Measurements from ENCODE around the gene SPON1. TPM values are rescaled to one million over a fixed set of nuclear protein-coding genes. Genes with fewer than 3 reads are reported as not detected.

SPON1 gene
- total and polyA plus RNA-seq, 2 donors (not counting 1 experiment from before 2014, with no cell fraction given), result 0.30 TPM; not detected in 1

DNA sequence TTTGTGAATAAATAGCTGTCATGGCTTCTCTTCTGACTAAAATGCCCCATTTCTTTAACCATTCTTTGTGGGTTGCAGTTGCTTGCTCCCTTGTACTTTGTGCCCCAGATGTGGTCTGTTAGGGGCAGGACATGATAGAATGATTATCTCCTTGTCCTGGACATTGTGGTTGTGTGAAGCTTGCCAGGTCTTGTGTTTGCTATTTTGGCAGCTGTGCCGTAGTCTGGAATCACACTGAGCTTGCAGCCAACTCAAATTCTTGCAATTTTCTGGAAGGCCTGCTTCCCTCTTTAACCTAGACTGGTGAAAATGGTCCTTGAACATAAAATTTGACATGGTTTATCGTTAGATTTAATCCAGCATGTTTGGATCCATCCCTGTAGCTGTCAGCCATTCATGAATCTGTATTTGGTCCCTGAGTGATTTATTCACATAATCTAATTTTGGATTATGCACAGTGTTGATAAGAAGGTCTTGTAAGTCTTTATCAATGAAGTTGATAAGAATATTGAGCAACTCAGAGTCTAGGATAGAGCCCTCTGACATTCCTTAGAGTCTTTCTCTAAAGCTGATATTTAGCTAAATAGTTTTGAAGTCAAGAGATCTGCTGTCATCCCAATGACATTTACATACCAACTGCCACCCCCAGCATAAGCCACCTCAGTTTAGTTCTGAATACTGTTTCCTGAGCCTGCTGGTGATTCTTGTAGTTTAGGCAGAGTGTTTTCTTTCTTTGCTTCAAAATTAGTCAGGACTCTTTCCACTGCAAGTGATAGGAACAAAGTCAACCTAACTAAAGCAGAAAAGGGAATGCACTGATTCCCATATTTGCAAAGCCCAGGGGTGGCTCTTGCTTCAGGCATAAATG is 9.8 kb downstream of the SPON1 start:
- Histone ChIP-seq H3K4me2 (replicated peaks; ENCODE audit: low read depth, low read length, poor library complexity, severe bottlenecking) (no peak overlapping the region), H3K4me3 (ENCODE audit: control extremely low read depth in 1 of 5, extremely low read depth in 1 of 5, insufficient read depth in 1 of 5, low read depth in 2 of 5, low read length in 4 of 5) (no peak overlapping the region), H2AFZ (ENCODE audit: insufficient read depth, low read depth, low read length, poor library complexity, severe bottlenecking) (no peak overlapping the region), H3K9me3 (ENCODE audit: control extremely low read depth in 1 of 3, control insufficient read depth in 2 of 3, insufficient read depth in 1 of 3, low read length in 2 of 3) (no peaks in the 10 kb centered on the region), H3K4me1 (ENCODE audit: control insufficient read depth in 2 of 2, insufficient read depth in 2 of 2, low read length in 2 of 2) (no peaks in the 10 kb centered on the region), H4K20me1 (ENCODE audit: control insufficient read depth, insufficient read depth, low read length, poor library complexity, severe bottlenecking) (no peaks in the 10 kb centered on the region), H3K9ac (ENCODE audit: low read length) (no peak overlapping the region), H3K27me3 (replicated peaks in 1 of 4; ENCODE audit: control extremely low read depth in 1 of 4, control insufficient read depth in 3 of 4, insufficient read depth in 4 of 4, low read length in 3 of 4) (peaks cover 0 to 7% (median 3%) of the 10 kb centered on the region in 4 experiments), H3K27ac (ENCODE audit: low read length in 2 of 2) (no peak overlapping the region), H3K79me2 (ENCODE audit: control insufficient read depth, insufficient read depth, low read length) (no peaks in the 10 kb centered on the region), H3K36me3 (replicated peaks in 1 of 2; ENCODE audit: control extremely low read depth in 1 of 2, control insufficient read depth in 1 of 2, extremely low read depth in 1 of 2, insufficient read depth in 2 of 2, low read length in 1 of 2) (no peaks in the 10 kb centered on the region)
- Mint-ChIP-seq H3K4me3 (no peak overlapping the region), H3K9me3 (ENCODE audit: insufficient read depth) (no peaks in the 10 kb centered on the region), H3K27me3 (peaks cover 36% of the 10 kb centered on the region), H3K27ac (no peak overlapping the region), H3K4me1 (peaks cover 2% of the 10 kb centered on the region)
- intact Hi-C loops (cut with micrococcal nuclease), result no loop called here
- CTCF ChIA-PET, result interaction anchor here (1.3 to 4.6 kb wide), 4 partner anchors 10 to 279 kb away, joined by 3 to 29 read pairs (median 4); partner anchors contain the start of gene SPON1
- no peak for DNase-seq
- POLR2A ChIA-PET, result no interaction called here
- 100% methylated on average over 1 of the region's 2 CpGs for WGBS (ENCODE audit: insufficient coverage)
- TF ChIP-seq, protein P1, sequence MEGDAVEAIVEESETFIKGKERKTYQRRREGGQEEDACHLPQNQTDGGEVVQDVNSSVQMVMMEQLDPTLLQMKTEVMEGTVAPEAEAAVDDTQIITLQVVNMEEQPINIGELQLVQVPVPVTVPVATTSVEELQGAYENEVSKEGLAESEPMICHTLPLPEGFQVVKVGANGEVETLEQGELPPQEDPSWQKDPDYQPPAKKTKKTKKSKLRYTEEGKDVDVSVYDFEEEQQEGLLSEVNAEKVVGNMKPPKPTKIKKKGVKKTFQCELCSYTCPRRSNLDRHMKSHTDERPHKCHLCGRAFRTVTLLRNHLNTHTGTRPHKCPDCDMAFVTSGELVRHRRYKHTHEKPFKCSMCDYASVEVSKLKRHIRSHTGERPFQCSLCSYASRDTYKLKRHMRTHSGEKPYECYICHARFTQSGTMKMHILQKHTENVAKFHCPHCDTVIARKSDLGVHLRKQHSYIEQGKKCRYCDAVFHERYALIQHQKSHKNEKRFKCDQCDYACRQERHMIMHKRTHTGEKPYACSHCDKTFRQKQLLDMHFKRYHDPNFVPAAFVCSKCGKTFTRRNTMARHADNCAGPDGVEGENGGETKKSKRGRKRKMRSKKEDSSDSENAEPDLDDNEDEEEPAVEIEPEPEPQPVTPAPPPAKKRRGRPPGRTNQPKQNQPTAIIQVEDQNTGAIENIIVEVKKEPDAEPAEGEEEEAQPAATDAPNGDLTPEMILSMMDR (IDR thresholded peaks at IDR 0.05), result no peak
- TF ChIP-seq EZH2 (IDR thresholded peaks at IDR 0.05; ENCODE audit: borderline replicate concordance, insufficient read depth, low read depth, low read length, poor library complexity, severe bottlenecking), result no peak
- ATAC-seq (ENCODE audit: low read depth), result no peak

- H3K4me3 Mint-ChIP-seq, result no peak overlapping the region
- H3K27ac Mint-ChIP-seq, result no peak overlapping the region
- peaks cover 2% of the 10 kb centered on the region for H3K4me1 Mint-ChIP-seq
- POLR2A ChIA-PET, result no interaction called here
- intact Hi-C loops (cut with micrococcal nuclease), result no loop called here
- Histone ChIP-seq H3K9me3 (ENCODE audit: control extremely low read depth in 1 of 3, control insufficient read depth in 2 of 3, insufficient read depth in 1 of 3, low read length in 2 of 3) (no peaks in the 10 kb centered on the region), H3K27me3 (replicated peaks in 1 of 4; ENCODE audit: control extremely low read depth in 1 of 4, control insufficient read depth in 3 of 4, insufficient read depth in 4 of 4, low read length in 3 of 4) (peaks cover 0 to 6% (median 2%) of the 10 kb centered on the region in 4 experiments), H4K20me1 (ENCODE audit: control insufficient read depth, insufficient read depth, low read length, poor library complexity, severe bottlenecking) (no peaks in the 10 kb centered on the region), H3K36me3 (replicated peaks in 1 of 2; ENCODE audit: control extremely low read depth in 1 of 2, control insufficient read depth in 1 of 2, extremely low read depth in 1 of 2, insufficient read depth in 2 of 2, low read length in 1 of 2) (no peaks in the 10 kb centered on the region), H3K4me2 (replicated peaks; ENCODE audit: low read depth, low read length, poor library complexity, severe bottlenecking) (no peak overlapping the region), H3K4me3 (ENCODE audit: control extremely low read depth in 1 of 5, extremely low read depth in 1 of 5, insufficient read depth in 1 of 5, low read depth in 2 of 5, low read length in 4 of 5) (no peak overlapping the region), H3K4me1 (ENCODE audit: control insufficient read depth in 2 of 2, insufficient read depth in 2 of 2, low read length in 2 of 2) (no peaks in the 10 kb centered on the region), H3K9ac (ENCODE audit: low read length) (no peak overlapping the region), H3K79me2 (ENCODE audit: control insufficient read depth, insufficient read depth, low read length) (no peaks in the 10 kb centered on the region), H2AFZ (ENCODE audit: insufficient read depth, low read depth, low read length, poor library complexity, severe bottlenecking) (no peak overlapping the region), H3K27ac (ENCODE audit: low read length in 2 of 2) (no peak overlapping the region)
- 93% methylated on average over 3 of the region's 3 CpGs for WGBS (ENCODE audit: insufficient coverage)
- H3K9me3 Mint-ChIP-seq (ENCODE audit: insufficient read depth), result no peaks in the 10 kb centered on the region
- CTCF ChIA-PET, result interaction anchor here (1.3 to 1.5 kb wide), 2 partner anchors 277 to 278 kb away, joined by 3 to 5 read pairs; no protein-coding TSS in a partner anchor
- DNase-seq, result no peak
- ATAC-seq (ENCODE audit: low read depth), result no peak
- TF ChIP-seq EZH2 (IDR thresholded peaks at IDR 0.05; ENCODE audit: borderline replicate concordance, insufficient read depth, low read depth, low read length, poor library complexity, severe bottlenecking), result no peak
- TF ChIP-seq, protein P1 (IDR thresholded peaks at IDR 0.05), result no peak
- peaks cover 32% of the 10 kb centered on the region for H3K27me3 Mint-ChIP-seq
These were observed 10.4 kb downstream of the SPON1 start for GRCh38 chr11:13972944-13973343.

All from B cell (primary cell).